SJCRH30 (cell line): ENCODE measurements around the gene CLVS2. TPM values are rescaled to one million over a fixed set of nuclear protein-coding genes. Genes with fewer than 3 reads are reported as not detected.

ENCODE experiments used
- DNase-seq, 2 experiments: peaks; one replicate each; pipeline ENCODE4 v3.0.0-alpha.2; 2015 to 2020
- H3K27ac ChIP-seq: fragments of 250-450 bp; sonication (Bioruptor Pico); 2 replicates; pipeline ENCODE4 v1.5.1; 2020; ENCODE audit warnings: mild to moderate bottlenecking, moderate library complexity
- H3K27me3 ChIP-seq: fragments of 250-450 bp; sonication (Bioruptor Pico); 2 replicates; pipeline ENCODE4 v1.5.1; 2020; ENCODE audit warnings: mild to moderate bottlenecking, moderate library complexity
- H3K36me3 ChIP-seq: fragments of 250-450 bp; sonication (Bioruptor Pico); 2 replicates; pipeline ENCODE4 v1.5.1; 2020; ENCODE audit warnings: mild to moderate bottlenecking, moderate library complexity
- H3K4me1 ChIP-seq: fragments of 250-450 bp; sonication (Bioruptor Pico); 2 replicates; pipeline ENCODE4 v1.5.1; 2020; ENCODE audit warnings: mild to moderate bottlenecking, moderate library complexity
- H3K4me3 ChIP-seq: fragments of 250-450 bp; sonication (Bioruptor Pico); 2 replicates; pipeline ENCODE4 v1.5.1; 2020; ENCODE audit warnings: mild to moderate bottlenecking, moderate library complexity
- H3K9me3 ChIP-seq: fragments of 250-450 bp; sonication (Bioruptor Pico); replicated peaks from 2 replicates; pipeline ENCODE4 v1.5.1; 2020; ENCODE audit warnings: mild to moderate bottlenecking, moderate library complexity
- total RNA-seq: library from RNA; depleted of rRNA; stranded (reverse); fragments of >200 nt; shearing (Covaris generic); gene quantifications from 2 replicates; pipeline ENCODE4 v1.2.3, GENCODE V29; 2014; rRNA removed

Gene CLVS2
- total RNA-seq, result not detected in 2 replicates

- no peaks in the 10 kb centered on the region for H3K36me3 ChIP-seq
- no peak within 1 kb of the TSS for H3K27ac ChIP-seq
- H3K4me3 ChIP-seq, result no peak within 1 kb of the TSS
- no peak for DNase-seq
- H3K27me3 ChIP-seq, result peaks cover 6% of the 10 kb centered on the region; the same call in 1 of the 2 replicates
- no peaks in the 10 kb centered on the region for H3K4me1 ChIP-seq
- H3K9me3 ChIP-seq, result no peaks in the 10 kb centered on the region
Measured at GRCh38 chr6:122995921-122996793, at the start of gene CLVS2. CLVS2 (plus strand) TSS chr6:122996235; CDS start chr6:122997778, 1,543 bp downstream.

- no peaks in the 10 kb centered on the region for H3K4me1 ChIP-seq
- no peaks in the 10 kb centered on the region for H3K9me3 ChIP-seq
- H3K4me3 ChIP-seq, result no peak overlapping the region
- no peaks in the 10 kb centered on the region for H3K36me3 ChIP-seq
- H3K27me3 ChIP-seq, result no peaks in the 10 kb centered on the region
- H3K27ac ChIP-seq, result no peak overlapping the region
- DNase-seq, result peak in 1 of 2 experiments; percentile 6
Measured at GRCh38 chr6:122947355-122947754, 48.7 kb upstream of the CLVS2 start.

- DNase-seq, result no peak
- Histone ChIP-seq H3K4me1 (no peaks in the 10 kb centered on the region), H3K9me3 (no peaks in the 10 kb centered on the region), H3K27ac (no peak overlapping the region), H3K27me3 (no peaks in the 10 kb centered on the region), H3K36me3 (no peaks in the 10 kb centered on the region), H3K4me3 (no peak overlapping the region)
Measured at GRCh38 chr6:122953766-122954165, 42.3 kb upstream of the CLVS2 start.

- H3K27me3 ChIP-seq, result no peaks in the 10 kb centered on the region
- H3K36me3 ChIP-seq, result no peaks in the 10 kb centered on the region
- DNase-seq, result peak in 1 of 2 experiments; percentile 13
Measured at GRCh38 chr6:122956376-122956775, 39.7 kb upstream of the CLVS2 start.

GRCh38 chr6:122962000-122962624 lies 33.9 kb upstream of the CLVS2 start:
- H3K36me3 ChIP-seq, result no peaks in the 10 kb centered on the region
- H3K4me1 ChIP-seq, result no peaks in the 10 kb centered on the region
- H3K4me3 ChIP-seq, result no peak overlapping the region
- no peak for DNase-seq
- H3K27me3 ChIP-seq, result no peaks in the 10 kb centered on the region
- H3K9me3 ChIP-seq, result no peaks in the 10 kb centered on the region
- no peak overlapping the region for H3K27ac ChIP-seq

More at GRCh38 chr6:122956376-122956775, 39.7 kb upstream of the CLVS2 start:
- Histone ChIP-seq H3K4me3 (no peak overlapping the region), H3K4me1 (no peaks in the 10 kb centered on the region), H3K27ac (no peak overlapping the region), H3K9me3 (no peaks in the 10 kb centered on the region)

- H3K4me3 ChIP-seq, result no peak overlapping the region
Measured at GRCh38 chr6:122969999-122970533, 26.0 kb upstream of the CLVS2 start.

GRCh38 chr6:122977180-122977579 lies 18.9 kb upstream of the CLVS2 start:
- no peak overlapping the region for H3K4me3 ChIP-seq
- H3K4me1 ChIP-seq, result no peaks in the 10 kb centered on the region
- no peak for DNase-seq
- H3K27me3 ChIP-seq, result no peaks in the 10 kb centered on the region; the same call in 1 of the 2 replicates
- no peak overlapping the region for H3K27ac ChIP-seq
- no peaks in the 10 kb centered on the region for H3K36me3 ChIP-seq
- H3K9me3 ChIP-seq, result no peaks in the 10 kb centered on the region

More at GRCh38 chr6:122969999-122970533, 26.0 kb upstream of the CLVS2 start:
- Histone ChIP-seq H3K4me1 (no peaks in the 10 kb centered on the region), H3K36me3 (no peaks in the 10 kb centered on the region), H3K27ac (no peak overlapping the region), H3K9me3 (no peaks in the 10 kb centered on the region), H3K27me3 (0 out of 2 replicates have a peak, but pooled peaks cover 3% of the 10 kb centered on the region)
- DNase-seq, result no peak

GRCh38 chr6:122984393-122984792 lies 11.6 kb upstream of the CLVS2 start:
- no peak for DNase-seq
- H3K9me3 ChIP-seq, result no peaks in the 10 kb centered on the region

GRCh38 chr6:122994256-122994655 lies 1.8 kb upstream of the CLVS2 start:
- no peaks in the 10 kb centered on the region for H3K36me3 ChIP-seq
- no peaks in the 10 kb centered on the region for H3K9me3 ChIP-seq
- no peaks in the 10 kb centered on the region for H3K4me1 ChIP-seq
- H3K27ac ChIP-seq, result no peak overlapping the region
- H3K4me3 ChIP-seq, result no peak overlapping the region
- DNase-seq, result no peak
- H3K27me3 ChIP-seq, result peaks cover 6% of the 10 kb centered on the region; the same call in 1 of the 2 replicates

More at GRCh38 chr6:122984393-122984792, 11.6 kb upstream of the CLVS2 start:
- H3K4me1 ChIP-seq, result no peaks in the 10 kb centered on the region
- no peak overlapping the region for H3K4me3 ChIP-seq
- no peak overlapping the region for H3K27ac ChIP-seq
- no peaks in the 10 kb centered on the region for H3K27me3 ChIP-seq
- no peaks in the 10 kb centered on the region for H3K36me3 ChIP-seq

- Histone ChIP-seq H3K36me3 (no peaks in the 10 kb centered on the region), H3K9me3 (no peaks in the 10 kb centered on the region), H3K4me1 (no peaks in the 10 kb centered on the region), H3K27ac (no peak overlapping the region), H3K27me3 (peaks cover 6% of the 10 kb centered on the region; the same call in 1 of the 2 replicates), H3K4me3 (no peak overlapping the region)
- no peak for DNase-seq
Measured at GRCh38 chr6:122996794-122997505, 915 bp downstream of the CLVS2 start.

GRCh38 chr6:122997541-122998150 lies 1.6 kb downstream of the CLVS2 start:
- peaks cover 6% of the 10 kb centered on the region; the same call in 1 of the 2 replicates for H3K27me3 ChIP-seq
- H3K4me3 ChIP-seq, result no peak overlapping the region
- no peak overlapping the region for H3K27ac ChIP-seq
- no peak for DNase-seq
- H3K36me3 ChIP-seq, result no peaks in the 10 kb centered on the region
- no peaks in the 10 kb centered on the region for H3K4me1 ChIP-seq
- H3K9me3 ChIP-seq, result no peaks in the 10 kb centered on the region

GRCh38 chr6:122998403-122998975 lies 2.5 kb downstream of the CLVS2 start:
- DNase-seq, result no peak
- Histone ChIP-seq H3K4me1 (no peaks in the 10 kb centered on the region), H3K36me3 (no peaks in the 10 kb centered on the region), H3K27ac (no peak overlapping the region), H3K4me3 (no peak overlapping the region), H3K27me3 (peaks cover 6% of the 10 kb centered on the region; the same call in 1 of the 2 replicates), H3K9me3 (no peaks in the 10 kb centered on the region)

- no peak overlapping the region for H3K4me3 ChIP-seq
- no peaks in the 10 kb centered on the region for H3K36me3 ChIP-seq
- no peak for DNase-seq
- peaks cover 6% of the 10 kb centered on the region; the same call in 1 of the 2 replicates for H3K27me3 ChIP-seq
- H3K4me1 ChIP-seq, result no peaks in the 10 kb centered on the region
- H3K27ac ChIP-seq, result no peak overlapping the region
- no peaks in the 10 kb centered on the region for H3K9me3 ChIP-seq
Measured at GRCh38 chr6:123000244-123000770, 4.3 kb downstream of the CLVS2 start.
